Measurements from ENCODE around the gene CBR4.
"Not testable (repeated sequence)": the region's sequence is repeated elsewhere in the genome, so short reads cannot be mapped to it uniquely, and the experiment has no call there.

The CBR4 gene

GRCh38 chr4:168993714-168994510, 16.1 kb downstream of the CBR4 start:
- DNase-seq = no peak

GRCh38 chr4:168992952-168993482, 17.0 kb downstream of the CBR4 start:
- not testable (repeated sequence) for DNase-seq

GRCh38 chr4:168981942-168982341, 28.1 kb downstream of the CBR4 start:
- no peak for DNase-seq

- DNase-seq = no peak
Observed at GRCh38 chr4:168981460-168981859, 28.6 kb downstream of the CBR4 start.

- DNase-seq = no peak
Observed at GRCh38 chr4:168979338-168979737, 30.7 kb downstream of the CBR4 start.

- DNase-seq = no peak
Observed at GRCh38 chr4:168978001-168978700, 31.9 kb downstream of the CBR4 start.

GRCh38 chr4:168972596-168972995, 37.5 kb downstream of the CBR4 start:
- DNase-seq = no peak

- no peak for DNase-seq
Observed at GRCh38 chr4:168960716-168961115, 49.3 kb downstream of the CBR4 start.

GRCh38 chr4:168955674-168956073, 54.4 kb downstream of the CBR4 start:
- no peak for DNase-seq

GRCh38 chr4:168952821-168953246, 57.2 kb downstream of the CBR4 start:
- DNase-seq = not testable (repeated sequence)

GRCh38 chr4:168945291-168945690, 64.8 kb downstream of the CBR4 start:
- DNase-seq = no peak

GRCh38 chr4:168942985-168943384, 67.1 kb downstream of the CBR4 start:
- DNase-seq = no peak

Measured in hypothalamus (tissue), 51 donors.